NCI-H2081 treated with DMSO at 0.1 percent for 48 hours (cell line): ENCODE results near the gene SATB2.

Experiments
- DNase-seq: peaks from one replicate; lab custom pipeline; 2025; lab: John Stamatoyannopoulos, UW

Gene SATB2

DNA sequence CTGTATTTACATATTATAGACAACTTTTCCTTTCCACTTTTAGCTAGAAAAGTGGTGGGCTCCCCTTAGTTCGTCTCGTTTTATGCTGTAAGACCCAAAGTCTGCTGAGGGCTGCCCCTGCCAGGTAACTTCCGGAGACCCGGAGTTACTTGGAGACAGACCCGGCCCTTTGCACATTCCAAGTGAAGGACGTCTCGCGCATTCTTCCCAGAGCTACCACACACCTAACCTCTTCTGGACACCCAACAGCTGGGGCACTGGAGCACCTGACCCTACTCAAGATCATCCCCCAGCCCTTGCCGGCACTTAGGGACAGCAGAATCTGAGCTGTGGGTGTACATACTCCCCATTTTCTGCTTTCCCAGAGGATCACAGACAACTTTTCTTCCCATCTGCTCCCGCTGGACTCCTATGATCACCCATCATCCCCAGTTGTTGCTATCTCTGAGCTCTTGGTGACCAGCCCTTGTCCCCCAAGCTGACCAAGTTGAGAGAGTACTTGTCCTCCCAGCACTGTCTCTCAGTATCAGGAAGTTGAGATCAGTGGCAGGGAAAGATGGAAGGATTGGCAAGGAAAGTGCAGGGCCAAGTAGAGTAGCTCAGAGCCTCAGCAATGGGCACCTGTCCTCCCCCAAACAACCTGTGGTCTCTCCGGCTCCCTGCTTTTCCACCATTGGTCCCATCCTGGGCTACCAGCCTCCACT is 8.4 kb upstream of the SATB2 start:
- DNase-seq, result no peak

- DNase-seq, result no peak
Measured at GRCh38 chr2:199465390-199465789, 7.7 kb upstream of the SATB2 start.

DNA sequence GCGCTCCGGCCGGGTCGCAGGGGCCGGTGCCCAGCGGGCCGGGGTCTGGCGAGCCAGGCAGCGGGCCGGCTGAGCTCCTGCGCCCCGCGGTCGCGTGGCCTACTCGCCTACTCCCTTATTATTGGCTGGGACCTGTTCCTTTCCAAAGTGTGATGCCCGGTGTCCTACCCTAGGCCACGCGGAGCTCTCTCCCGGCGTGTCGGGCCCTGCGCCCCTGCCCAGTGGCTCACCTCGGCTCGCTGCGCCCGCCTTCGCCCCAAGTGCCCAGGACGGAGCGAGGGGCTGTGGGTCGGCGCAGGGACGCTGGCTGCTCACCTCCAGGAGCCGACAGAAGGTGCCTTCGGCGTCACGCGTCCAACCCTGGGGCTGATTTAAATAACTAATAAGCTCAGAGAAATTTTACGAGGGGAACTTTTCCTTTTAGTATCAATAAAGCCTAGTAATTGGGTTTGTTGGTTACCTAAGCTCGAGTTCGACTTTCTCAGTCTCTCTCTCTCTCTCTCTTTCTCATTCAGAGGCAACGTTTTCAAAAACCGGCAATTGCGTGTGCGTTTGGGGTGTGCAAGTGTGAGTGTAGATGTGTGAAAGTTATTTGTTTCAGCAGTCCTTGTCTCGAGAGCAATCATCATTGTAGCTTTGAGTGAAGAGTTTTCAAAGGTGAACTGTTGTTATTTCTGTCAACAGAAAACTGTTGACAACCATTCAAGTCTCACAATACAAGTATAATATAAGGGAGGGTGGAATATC is 7.0 kb upstream of the SATB2 start:
- DNase-seq, result no peak

GRCh38 chr2:199463708-199464605 is 6.2 kb upstream of the SATB2 start:
- no peak for DNase-seq

- no peak for DNase-seq
Measured at GRCh38 chr2:199462956-199463692, 5.4 kb upstream of the SATB2 start.

DNA sequence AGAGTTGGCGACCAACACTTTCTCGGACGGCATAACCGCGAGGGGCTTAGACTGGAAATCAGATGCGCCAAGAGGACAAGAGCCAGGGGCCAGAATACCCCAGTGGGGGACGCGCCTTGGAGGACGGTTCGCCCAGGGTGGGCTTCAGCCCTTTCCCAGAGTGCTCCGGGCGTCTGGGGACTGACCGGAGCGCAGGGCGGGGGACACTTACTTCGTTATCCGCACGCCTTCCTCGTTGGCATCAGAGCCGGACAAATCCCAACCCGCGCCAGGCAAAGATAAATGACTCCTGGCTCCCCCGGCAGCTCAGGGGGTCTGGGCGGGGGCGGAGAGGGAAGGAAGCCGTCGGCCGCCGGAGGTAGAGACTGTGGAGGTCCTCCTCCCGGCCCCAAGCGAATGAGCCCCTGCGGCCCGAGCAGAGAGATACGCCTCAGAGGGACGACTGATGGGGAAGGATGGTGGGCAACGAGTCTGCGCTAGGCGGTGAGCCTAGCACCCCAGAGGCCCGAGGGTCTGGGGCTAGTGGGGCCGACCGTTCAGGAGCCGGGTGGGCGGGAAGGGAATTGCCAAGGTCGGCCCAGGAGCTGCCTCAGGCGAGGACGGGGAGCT is 4.7 kb upstream of the SATB2 start:
- no peak for DNase-seq

DNA sequence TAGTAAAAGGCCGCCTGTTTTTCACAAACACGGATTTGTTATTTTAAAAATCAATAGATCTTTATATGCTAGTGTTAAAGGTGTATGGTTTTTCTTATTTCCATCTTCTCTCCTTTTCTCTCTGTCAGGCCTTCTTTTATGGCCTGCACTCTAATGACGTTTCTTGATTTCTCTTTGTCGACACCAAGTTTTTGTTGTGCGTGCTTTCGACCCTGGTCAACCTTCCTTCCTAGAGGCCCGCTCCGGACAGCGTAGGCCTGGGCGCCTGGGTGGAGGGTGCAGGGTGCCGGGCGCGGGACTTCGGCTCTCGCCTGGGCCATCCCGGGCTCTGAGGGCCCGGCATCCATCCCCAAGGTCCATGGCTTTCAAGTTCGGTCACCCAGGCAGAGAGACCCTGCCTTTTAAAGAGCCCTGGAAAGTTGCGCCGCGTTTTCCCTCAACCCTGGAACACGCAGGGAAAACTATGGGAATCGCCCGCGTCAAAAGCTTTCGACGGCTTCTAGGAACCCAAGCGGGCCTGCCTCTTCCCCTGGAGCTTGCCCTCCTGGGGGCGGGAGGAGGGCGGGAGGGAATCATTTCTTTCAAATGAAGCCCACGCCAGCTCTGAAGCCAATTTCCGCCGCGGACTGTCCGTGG is 4.1 kb upstream of the SATB2 start:
- DNase-seq, result no peak

DNA sequence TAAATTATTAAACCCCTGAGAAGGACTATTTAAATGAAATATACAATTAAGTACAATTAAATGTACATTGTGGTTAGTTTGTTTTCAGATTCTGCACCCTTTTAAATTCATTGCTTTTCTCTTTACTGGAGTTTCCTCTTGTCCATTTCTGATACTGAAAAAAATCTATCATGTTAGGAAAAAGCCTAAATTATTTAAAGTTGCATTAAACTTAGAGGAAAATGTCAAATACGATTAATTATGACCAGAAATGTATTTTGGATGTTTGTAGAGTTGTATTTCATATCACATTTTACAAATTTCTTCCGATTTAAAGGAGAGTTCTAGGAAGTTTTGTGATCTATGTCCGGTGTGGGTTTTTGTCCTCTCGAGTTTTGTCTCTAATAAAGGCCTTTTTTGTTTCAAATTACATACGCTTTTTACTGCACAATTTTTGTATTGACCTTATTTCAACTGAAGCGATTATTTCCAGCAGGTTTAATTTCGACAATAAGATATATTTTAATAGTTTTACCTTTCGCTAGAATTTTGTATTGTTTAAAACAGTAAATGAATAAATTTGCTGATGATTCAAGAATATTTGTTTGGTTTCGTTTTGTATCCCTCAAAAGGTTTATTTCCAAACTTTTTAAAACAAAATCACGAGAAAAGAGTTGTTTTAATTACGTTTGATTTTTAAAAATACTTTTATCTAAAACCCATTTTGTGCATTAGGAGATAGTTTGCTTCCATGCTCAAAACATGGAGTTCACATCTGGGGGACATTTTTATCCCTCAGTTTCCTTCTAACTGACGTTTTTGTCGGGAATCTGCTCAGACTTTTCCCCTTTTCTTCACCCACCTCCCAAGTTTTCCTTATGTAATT is 3.3 kb upstream of the SATB2 start:
- no peak for DNase-seq

GRCh38 chr2:199460101-199460671 is 2.4 kb upstream of the SATB2 start:
- DNase-seq, result no peak

- DNase-seq, result peak; percentile 67
Measured at GRCh38 chr2:199459286-199460100, 1.8 kb upstream of the SATB2 start.

DNA sequence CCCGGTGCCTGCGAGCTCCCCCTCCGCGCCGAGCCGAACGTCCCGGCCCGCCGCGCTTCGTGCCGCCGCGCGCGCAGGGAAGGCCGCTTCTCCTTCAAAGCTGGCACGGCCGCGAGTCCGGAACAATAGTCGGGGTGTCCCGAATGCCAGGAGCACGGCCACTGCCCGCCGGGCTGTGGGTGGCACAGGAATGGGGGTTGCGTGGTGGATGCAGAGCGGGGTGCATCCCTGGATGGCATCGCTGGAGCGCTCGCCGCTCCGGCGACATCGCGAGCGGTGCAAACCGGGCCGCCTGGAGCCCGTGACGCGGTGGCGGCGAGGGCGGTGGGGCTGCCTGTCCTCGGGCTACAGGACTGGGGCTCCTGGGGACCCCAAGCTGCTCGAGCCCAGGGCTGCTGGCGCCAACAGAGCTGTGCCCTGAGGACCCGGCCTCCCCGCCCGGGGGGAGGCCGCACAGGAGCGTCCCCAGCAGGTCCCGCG is 1.1 kb upstream of the SATB2 start:
- no peak for DNase-seq

DNA sequence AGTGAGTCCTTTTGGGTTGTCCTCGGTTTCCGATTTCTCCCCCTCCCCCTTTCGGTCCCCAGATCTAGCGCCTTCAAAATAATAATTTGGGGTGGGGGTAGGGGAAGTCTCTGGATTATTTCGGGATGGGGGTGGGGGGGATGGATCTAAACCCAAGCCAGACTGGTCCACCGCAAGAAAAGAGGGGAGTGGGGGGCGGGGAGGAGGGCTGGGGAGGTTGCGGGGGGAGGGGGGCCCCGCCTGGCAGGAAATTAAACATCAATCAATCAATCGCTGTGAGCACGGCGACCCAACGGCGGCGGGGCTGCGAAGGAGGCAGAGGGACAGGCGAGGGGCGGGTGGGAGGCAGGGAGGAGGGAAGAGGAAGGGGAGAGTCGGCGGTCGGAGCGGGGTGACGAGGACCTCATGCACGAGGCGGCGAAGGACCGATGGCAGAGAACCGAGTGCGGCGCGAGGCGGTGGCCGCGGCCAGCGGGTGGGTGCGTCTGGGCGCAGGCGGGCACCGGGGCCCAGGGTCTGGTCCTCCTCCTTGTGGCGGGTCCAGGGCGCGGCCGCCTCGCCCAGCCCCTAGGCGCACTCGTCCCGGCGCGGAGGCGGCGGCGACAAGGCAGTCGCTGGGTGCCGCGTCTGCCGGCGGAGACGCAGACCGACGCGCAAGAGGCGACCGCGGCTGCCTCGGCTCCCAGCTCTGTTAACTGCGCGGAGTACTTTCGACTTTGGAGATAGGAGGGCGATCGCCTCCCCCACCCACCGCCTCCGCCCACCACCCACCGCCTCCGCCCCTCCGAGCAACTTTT is 468 bp upstream of the SATB2 start:
- DNase-seq, result no peak

DNA sequence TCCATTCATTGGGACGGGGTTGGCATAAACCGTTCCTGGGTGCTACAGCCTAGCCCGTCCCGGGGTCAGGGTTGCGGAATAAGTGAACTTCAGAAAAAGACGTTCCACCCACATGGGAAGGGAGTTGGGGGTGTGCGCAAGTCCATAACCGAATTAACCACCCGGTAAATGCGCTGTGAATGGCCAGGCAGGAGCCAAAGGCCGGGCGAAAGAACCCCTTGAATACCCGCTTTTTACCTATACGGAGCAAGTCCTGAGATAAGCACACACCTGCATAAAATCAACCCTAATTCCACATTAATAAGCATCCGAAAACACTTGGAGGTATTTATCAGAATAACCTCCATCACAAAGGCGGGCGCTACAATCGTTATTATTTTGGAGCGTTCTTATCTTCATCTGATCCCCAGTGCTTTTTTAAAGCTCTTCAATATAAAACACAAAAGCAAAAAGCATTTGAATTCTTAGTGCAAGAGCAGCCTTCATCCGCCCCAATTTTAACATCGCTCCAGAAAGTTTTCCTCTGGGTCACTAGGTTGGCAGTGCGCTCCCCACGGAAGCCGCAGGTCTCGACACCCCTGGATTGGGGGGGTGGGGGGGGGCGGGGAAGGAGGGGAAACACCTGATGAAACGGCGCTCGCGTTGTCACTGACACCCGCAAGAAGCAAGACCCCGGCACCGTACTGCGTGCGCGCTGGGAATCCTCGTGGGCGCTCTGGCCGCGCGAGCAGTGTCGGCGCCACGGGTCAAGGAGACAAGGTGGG is 1.2 kb downstream of the SATB2 start:
- no peak for DNase-seq

DNA sequence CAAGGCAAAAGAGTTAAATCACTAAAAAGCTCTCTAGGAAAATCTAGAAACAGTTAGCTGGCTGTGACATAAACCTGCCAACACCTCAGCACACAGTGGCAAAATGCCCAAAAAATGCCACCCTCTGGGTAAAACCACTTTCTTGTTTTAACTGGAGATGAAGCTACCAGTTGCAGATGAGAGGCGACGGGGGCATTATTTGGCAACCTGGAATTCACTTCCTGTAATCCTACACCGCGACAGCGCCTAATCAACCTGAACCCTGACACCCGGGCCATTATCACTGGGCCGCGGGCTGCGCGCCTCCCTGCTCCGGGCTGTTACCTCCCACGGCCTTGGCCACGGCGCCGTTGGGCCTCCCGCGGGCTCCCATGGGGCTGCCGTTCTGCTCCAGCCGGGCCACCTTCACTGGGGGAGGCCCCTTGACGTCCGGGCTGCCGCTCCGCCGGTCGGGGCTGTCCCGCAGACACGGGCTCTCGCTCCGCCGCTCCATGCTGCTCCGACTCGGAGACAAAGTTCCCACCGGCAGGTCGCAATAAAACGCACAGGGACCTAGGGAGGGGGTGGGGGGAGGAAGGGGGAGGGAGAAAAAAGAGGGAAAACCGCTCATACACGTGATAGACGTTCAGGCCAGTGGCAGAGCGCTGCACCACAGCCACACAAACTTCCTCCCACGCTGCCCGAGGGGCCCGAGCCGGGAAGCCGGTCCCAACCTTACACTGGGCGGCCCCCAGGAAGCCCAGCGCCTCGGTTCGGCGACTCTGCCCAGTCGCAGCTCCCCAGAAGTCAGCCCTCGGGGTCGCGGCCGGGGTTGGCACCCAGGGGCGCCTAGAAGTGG is 2.0 kb downstream of the SATB2 start:
- peak; percentile 64 for DNase-seq

DNA sequence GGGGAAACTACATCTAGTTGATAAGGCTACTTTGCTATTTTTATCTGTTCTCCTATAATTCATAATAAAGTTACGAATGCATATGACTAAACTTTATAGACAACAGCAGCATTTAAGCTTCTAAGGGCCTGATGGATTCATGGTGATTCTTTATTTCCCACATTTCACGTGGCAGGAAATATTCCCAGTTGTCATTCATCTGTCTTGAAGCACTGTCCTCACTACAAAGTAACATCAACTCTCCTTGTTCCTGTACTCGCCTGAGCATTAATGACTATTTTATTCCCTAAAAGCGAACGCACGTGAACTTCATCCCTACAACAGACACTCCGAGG is 2.6 kb downstream of the SATB2 start:
- DNase-seq, result no peak

GRCh38 chr2:199452991-199453379 is 4.8 kb downstream of the SATB2 start:
- no peak for DNase-seq
